Hepatic stellate cell (primary cell): ENCODE results near the gene TAOK2.
"Not testable (repeated sequence)": the region's sequence is repeated elsewhere in the genome, so short reads cannot be mapped to it uniquely, and the experiment has no call there.

ENCODE experiments used
- DNase-seq: peaks from one replicate; pipeline ENCODE4 v3.0.0; 2011; ENCODE audit warnings: low spot score

TAOK2 gene

GRCh38 chr16:29973384-29974246 lies at the start of gene TAOK2:
TSS of gene TAOK2 (plus strand) at chr16:29973868. CDS start at chr16:29977773, 3,905 bp downstream.
- peak; percentile 100 for DNase-seq

- DNase-seq, result no peak
Observed at GRCh38 chr16:29925105-29925756, 48.4 kb upstream of the TAOK2 start.

- peak; percentile 98 for DNase-seq
Observed at GRCh38 chr16:29925781-29926710, 47.6 kb upstream of the TAOK2 start, which contains the start of gene KCTD13. TSS of gene KCTD13 (minus strand) at chr16:29926226. CDS start at chr16:29926033, 193 bp downstream.

DNA sequence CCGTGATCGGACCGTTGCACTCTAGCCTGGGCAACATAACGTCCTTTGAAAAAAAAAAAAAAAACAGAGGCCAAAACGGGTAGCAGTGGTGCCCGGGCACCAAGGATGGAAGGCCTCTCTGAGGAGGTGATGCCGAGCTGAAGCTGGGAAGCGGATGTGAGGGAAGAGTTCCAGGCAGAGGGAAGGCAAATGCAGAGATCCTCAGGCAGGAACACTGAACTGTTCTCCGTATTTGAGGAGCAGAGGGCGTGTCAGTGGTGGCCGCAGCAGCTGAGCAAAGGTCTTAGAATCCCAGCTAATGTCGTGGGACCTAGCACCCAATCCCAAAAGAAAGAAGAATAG lies 47.0 kb upstream of the TAOK2 start:
- peak; percentile 50 for DNase-seq

DNA sequence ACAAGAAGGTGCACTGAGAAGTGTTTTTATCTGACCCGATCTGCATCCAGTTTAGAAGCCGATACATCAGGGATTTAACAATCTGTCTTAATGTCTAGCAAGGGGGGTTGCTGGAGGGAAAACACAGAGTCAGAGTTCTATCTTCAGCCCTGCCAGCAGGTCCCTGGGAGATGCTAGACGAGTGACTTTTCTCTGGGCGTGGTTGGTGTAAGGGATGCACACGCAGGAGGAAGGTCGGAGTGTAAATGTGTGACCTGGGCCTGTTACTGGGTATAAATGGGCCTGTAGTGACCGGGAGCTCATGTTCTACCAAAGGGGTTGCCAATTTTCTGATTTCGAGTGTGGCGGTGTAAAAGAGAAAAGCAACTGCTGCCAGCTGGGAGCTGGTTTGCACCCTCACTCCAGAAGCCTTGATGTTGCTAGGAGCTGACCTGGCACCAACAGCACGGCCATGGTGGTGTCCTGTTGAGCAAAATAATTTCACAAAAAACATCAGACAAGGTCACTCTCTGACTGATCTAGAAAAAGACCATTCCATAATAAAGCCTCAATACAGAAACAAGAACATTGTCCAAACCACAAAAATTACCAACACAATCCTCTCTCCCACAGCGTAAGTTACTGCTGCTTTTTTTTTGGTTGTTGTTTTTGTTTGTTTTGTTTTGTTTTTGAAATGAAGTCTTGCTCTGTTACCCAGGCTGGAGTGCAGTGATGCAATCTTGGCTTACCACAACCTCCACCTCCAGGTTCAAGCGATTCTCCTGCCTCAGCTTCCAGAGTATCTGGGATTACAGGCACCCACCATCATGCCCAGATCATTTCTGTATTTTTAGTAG lies 46.4 kb upstream of the TAOK2 start:
- no peak for DNase-seq

GRCh38 chr16:29931750-29932149 lies 41.9 kb upstream of the TAOK2 start:
- DNase-seq, result not testable (repeated sequence)

GRCh38 chr16:29940656-29941055 lies 33.0 kb upstream of the TAOK2 start:
- no peak for DNase-seq

- peak; percentile 86 for DNase-seq
Observed at GRCh38 chr16:29943846-29944799, 29.5 kb upstream of the TAOK2 start.

- no peak for DNase-seq
Observed at GRCh38 chr16:29947897-29948296, 25.8 kb upstream of the TAOK2 start.

DNA sequence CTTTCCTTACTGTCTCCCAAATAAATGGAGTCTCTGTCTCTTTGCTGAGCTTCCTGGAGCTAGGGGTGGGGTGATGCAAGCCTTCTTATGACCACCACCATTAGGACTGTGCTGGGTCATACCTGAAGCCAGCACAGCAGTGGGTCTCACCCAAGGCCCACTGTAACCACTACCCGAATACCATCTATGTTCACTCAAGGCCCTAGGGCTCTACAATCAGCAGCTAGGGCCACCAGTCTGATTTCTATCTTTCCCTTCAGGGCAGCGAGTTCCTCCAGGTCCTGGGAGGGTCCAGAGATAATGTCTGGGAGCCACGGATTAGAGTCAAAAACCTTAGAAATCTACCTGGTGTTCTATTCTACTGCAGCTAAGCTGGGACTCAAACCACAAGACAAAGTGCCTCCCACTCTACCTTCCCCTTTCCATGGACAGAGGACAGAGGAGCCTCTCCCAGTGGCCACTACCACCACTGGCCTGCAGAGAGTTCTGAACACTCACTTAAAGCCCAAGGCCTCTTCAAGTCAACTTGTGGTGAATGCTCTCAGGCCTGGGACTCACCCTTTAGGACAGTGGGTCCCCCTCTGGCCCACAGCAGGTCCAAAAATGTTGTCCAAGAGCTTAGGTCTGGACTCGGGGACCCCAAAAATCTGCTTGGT lies 22.7 kb upstream of the TAOK2 start:
- no peak for DNase-seq

DNA sequence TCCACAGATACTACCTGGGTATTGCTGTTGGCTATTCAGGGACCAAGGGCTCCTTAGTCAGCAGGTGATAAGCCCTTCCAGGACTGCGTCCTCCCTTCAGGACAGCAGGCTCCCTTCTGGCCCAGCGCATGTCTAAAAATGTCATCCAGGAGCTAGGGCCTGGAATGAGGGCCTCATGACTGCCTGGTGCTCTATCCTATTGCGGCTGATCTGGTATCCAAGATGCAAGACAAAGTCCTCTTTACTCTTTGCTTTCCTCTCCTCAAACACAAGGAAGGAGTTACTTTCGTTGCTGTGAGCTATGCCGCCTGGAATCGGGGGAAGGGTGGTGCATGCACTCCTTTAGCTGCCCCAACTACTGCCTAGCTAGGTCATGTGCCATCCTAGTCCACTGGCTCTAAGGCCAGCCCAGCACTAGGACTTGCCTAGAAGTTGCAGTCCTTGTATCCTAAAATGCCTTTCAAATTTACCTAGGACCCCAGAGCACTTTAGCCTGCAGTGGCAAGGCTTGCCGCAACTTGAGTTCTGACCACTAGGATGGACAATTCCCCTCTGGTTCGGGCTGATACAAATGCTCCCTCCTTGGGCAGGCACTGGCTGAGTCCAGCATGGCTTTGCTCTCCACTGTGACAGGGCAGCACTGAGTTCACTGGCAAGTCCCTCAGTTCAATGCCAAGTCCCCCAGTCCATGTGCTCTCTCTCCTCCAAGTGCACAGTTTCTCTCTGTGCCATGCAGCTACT lies 21.9 kb upstream of the TAOK2 start:
- no peak for DNase-seq

DNA sequence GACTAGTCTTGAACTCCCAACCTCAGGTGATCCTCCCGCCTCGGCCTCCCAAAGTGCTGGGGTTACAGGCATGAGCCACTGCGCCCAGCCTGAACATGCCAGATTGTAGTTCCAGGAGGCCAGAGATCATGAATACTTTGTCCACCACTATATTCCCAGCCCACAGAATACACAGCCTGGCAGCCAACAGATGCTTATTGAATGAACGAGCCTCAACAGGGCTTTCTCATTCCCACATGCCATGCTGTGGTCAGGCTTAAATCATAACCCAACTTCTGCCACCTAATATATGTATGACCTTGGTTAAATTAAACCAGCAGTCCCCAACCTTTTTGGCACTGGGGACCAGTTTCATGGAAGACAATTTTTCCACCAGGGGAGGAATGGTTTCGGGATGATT lies 14.9 kb upstream of the TAOK2 start:
- DNase-seq, result no peak

DNA sequence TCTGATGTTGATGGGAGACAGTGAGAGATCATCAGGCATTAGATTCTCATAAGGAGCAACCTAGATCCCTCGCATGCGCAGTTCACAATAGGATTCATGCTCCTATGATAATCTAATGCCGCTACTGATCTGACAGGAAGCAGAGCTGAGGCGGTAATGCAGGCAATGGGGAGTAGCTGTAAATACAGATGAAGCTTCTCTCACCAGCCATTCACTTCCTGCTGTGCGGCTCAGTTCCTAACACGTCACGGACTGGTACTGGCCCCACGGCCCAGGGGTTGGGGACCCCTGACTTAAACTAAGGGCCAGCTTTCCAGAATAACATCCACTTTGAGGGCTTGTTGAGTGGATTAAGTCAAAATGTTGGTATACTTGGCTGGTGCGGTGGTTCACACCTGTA lies 14.4 kb upstream of the TAOK2 start:
- no peak for DNase-seq

DNA sequence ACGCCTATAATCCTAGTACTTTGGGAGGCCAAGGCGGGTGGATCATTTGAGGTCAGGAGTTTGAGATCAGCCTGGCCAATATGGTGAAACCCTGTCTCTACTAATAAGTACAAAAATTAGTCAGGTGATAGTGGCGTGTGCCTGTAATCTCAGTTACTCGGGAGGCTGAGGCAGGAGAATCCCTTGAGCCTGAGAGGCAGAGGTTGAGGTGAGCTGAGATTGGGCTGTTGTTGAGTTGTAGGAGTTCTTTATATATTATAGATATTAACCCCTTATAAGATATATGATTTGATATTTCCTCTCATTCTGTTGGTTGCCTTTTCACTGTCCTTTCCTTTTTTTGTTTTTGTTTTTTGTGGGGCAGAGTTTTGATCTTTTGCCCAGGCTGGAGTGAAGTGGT lies 13.8 kb upstream of the TAOK2 start:
- DNase-seq, result not testable (repeated sequence)

- DNase-seq, result no peak
Observed at GRCh38 chr16:29961127-29961478, 12.6 kb upstream of the TAOK2 start.

- DNase-seq, result peak; percentile 96
Observed at GRCh38 chr16:29961479-29962343, 12.0 kb upstream of the TAOK2 start, which contains the start of gene TMEM219. TSS of gene TMEM219 (plus strand) at chr16:29962079. CDS start at chr16:29963144, 1,065 bp downstream.

DNA sequence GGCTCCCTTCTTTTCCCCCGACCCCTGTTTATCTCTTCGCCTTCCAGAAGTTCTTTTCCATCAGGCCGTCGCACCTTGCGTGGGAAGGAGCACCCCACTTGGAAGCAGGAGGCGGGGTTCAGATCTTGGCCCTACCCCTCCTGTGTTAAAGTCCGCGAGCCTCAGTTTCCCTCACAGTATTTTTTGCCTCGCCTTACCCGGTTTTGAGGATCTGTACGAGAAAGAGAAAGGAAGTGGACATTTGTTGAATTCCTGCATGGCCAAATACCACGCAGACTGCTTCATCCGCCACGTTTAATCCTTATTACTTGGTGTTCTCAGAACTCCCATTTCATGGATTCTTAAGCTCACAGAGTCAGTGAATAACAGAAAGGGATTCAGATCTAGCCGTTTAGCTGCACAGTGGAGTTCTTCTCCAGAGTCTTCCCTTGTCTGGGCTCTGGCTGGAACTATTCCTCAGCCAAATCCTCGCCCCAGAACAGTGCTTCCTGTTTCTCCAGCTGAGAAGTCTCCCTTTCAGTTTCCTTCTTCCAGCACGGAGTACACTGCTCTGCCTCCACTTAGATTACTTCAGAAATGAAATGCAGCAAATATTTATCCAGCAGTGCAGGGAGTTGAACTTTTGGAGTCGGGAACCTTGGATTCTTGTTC lies 11.2 kb upstream of the TAOK2 start:
- DNase-seq, result peak; percentile 54
